MCF 10A (cell line): ENCODE measurements around the gene G6PC1. TPM values are rescaled to one million over a fixed set of nuclear protein-coding genes. Genes with fewer than 3 reads are reported as not detected.
"Not testable (repeated sequence)": the region's sequence is repeated elsewhere in the genome, so short reads cannot be mapped to it uniquely, and the experiment has no call there.

Source experiments
- BruUV-seq: library from RNA; stranded (reverse); fragments of 400-500 nt; replicated peaks from 2 replicates; lab custom pipeline; 2021; lab: Mats Ljungman, UMichigan
- CTCF ChIA-PET: fragments of 300-600 bp; sonication (Branson Sonifier 250); formaldehyde crosslinking; extraction: SDS; loops from one replicate; lab custom pipeline; 2021; ENCODE audit warnings: antibody characterized with exemption, inconsistent platforms; lab: Yijun Ruan, JAX
- POLR2A ChIA-PET: fragments of 300-600, 350-650 bp; sonication (Branson Sonifier 250); formaldehyde crosslinking; extraction: SDS; loops from one replicate; lab custom pipeline; 2020; ENCODE audit warnings: antibody characterized with exemption, inconsistent platforms; lab: Yijun Ruan, JAX
- DNase-seq: peaks from one replicate; pipeline ENCODE4 v3.0.0-alpha.2; 2018; ENCODE audit not compliant: unreplicated experiment
- H3K27ac Mint-ChIP-seq: one replicate; pipeline ENCODE4 v1.8.0; 2022; ENCODE audit warnings: mild to moderate bottlenecking, low read depth, mixed read lengths; ENCODE audit not compliant: unreplicated experiment
- H3K27me3 Mint-ChIP-seq: one replicate; pipeline ENCODE4 v1.8.0; 2022; ENCODE audit warnings: mixed read lengths; ENCODE audit not compliant: insufficient read depth, unreplicated experiment
- H3K36me3 Mint-ChIP-seq: one replicate; pipeline ENCODE4 v1.8.0; 2022; ENCODE audit warnings: mild to moderate bottlenecking, moderate library complexity, mixed read lengths; ENCODE audit not compliant: insufficient read depth, unreplicated experiment
- H3K4me1 Mint-ChIP-seq: one replicate; pipeline ENCODE4 v1.8.0; 2022; ENCODE audit warnings: mixed read lengths; ENCODE audit not compliant: insufficient read depth, unreplicated experiment
- H3K4me3 Mint-ChIP-seq: one replicate; pipeline ENCODE4 v1.8.0; 2022; ENCODE audit warnings: mild to moderate bottlenecking, moderate library complexity, mixed read lengths; ENCODE audit not compliant: unreplicated experiment
- H3K9me3 Mint-ChIP-seq: one replicate; pipeline ENCODE4 v1.8.0; 2022; ENCODE audit warnings: mixed read lengths; ENCODE audit not compliant: unreplicated experiment
- intact Hi-C: fragments of 100-400 bp; cut with micrococcal nuclease; formaldehyde crosslinking; loops from 2 replicates; pipeline ENCODE4 v1.14.1; 2022
- total RNA-seq: library from RNA; stranded (reverse); gene quantifications from 2 replicates; pipeline ENCODE4 v1.2.3, GENCODE V29; 2022
- TF ChIP-seq, protein P1 (sequence below): fragments of 200-600 bp; IDR thresholded peaks from one replicate; pipeline ENCODE4 v1.8.0; 2022; ENCODE audit warnings: antibody characterized with exemption, mild to moderate bottlenecking; ENCODE audit not compliant: unreplicated experiment

G6PC1 gene
- total RNA-seq, 1 experiment from 2014 or later, result not detected

GRCh38 chr17:42880776-42881310, 19.8 kb upstream of the G6PC1 start:
- CTCF ChIA-PET, result interaction anchor here (0.8 kb wide), 1 partner anchor 18 kb away, joined by 3 read pairs; no protein-coding TSS in a partner anchor
- Mint-ChIP-seq H3K4me3 (no peak overlapping the region), H3K9me3 (no peaks in the 10 kb centered on the region), H3K27me3 (peaks cover 28% of the 10 kb centered on the region), H3K36me3 (peaks cover 6% of the 10 kb centered on the region), H3K27ac (no peak overlapping the region), H3K4me1 (no peaks in the 10 kb centered on the region)
- TF ChIP-seq, protein P1, sequence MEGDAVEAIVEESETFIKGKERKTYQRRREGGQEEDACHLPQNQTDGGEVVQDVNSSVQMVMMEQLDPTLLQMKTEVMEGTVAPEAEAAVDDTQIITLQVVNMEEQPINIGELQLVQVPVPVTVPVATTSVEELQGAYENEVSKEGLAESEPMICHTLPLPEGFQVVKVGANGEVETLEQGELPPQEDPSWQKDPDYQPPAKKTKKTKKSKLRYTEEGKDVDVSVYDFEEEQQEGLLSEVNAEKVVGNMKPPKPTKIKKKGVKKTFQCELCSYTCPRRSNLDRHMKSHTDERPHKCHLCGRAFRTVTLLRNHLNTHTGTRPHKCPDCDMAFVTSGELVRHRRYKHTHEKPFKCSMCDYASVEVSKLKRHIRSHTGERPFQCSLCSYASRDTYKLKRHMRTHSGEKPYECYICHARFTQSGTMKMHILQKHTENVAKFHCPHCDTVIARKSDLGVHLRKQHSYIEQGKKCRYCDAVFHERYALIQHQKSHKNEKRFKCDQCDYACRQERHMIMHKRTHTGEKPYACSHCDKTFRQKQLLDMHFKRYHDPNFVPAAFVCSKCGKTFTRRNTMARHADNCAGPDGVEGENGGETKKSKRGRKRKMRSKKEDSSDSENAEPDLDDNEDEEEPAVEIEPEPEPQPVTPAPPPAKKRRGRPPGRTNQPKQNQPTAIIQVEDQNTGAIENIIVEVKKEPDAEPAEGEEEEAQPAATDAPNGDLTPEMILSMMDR, result no peak
- intact Hi-C loops, result no loop called here
- POLR2A ChIA-PET, result no interaction called here
- no TSS peak for BruUV-seq
- DNase-seq, result no peak

- H3K36me3 Mint-ChIP-seq, BruUV-seq, H3K9me3 Mint-ChIP-seq, H3K27ac Mint-ChIP-seq, intact Hi-C loops, POLR2A ChIA-PET, H3K4me3 Mint-ChIP-seq, H3K4me1 Mint-ChIP-seq, DNase-seq: not testable (repeated sequence)
- peaks cover 22% of the 10 kb centered on the region for H3K27me3 Mint-ChIP-seq
- CTCF ChIA-PET, result interaction anchor here (0.9 kb wide), 1 partner anchor 57 kb away, joined by 4 read pairs; no protein-coding TSS in a partner anchor
These were observed 18.9 kb upstream of the G6PC1 start for GRCh38 chr17:42881706-42882105.

DNA sequence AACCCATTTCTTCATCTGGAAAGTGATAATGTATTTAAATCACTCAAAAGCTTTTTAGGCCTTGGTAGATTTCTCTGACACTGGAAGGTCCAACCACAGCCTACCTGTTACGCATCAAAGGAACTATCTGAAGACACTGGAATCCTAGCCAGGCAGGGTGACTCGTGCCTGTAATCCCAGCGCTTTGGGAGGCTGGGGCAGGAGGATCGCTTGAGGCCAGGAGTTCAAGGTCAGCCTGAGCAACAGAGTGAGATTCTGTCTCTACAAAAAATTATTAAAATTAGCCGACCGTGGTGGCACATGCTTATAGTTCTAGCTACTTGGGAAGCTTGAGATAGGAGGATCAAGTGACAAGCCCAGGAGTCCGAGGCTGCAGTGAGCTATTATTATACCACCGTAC, 18.4 kb upstream of the G6PC1 start:
- CTCF ChIA-PET, result interaction anchor here (0.9 kb wide), 1 partner anchor 56 kb away, joined by 4 read pairs; no protein-coding TSS in a partner anchor
- intact Hi-C loops, result no loop called here
- H3K9me3 Mint-ChIP-seq, result no peaks in the 10 kb centered on the region
- BruUV-seq, result no TSS peak
- H3K4me3 Mint-ChIP-seq, result no peak overlapping the region
- TF ChIP-seq, protein P1, result no peak
- H3K4me1 Mint-ChIP-seq, result no peaks in the 10 kb centered on the region
- H3K36me3 Mint-ChIP-seq, result peaks cover 6% of the 10 kb centered on the region
- POLR2A ChIA-PET, result no interaction called here
- H3K27ac Mint-ChIP-seq, result no peak overlapping the region
- peaks cover 18% of the 10 kb centered on the region for H3K27me3 Mint-ChIP-seq
- DNase-seq, result no peak

DNA sequence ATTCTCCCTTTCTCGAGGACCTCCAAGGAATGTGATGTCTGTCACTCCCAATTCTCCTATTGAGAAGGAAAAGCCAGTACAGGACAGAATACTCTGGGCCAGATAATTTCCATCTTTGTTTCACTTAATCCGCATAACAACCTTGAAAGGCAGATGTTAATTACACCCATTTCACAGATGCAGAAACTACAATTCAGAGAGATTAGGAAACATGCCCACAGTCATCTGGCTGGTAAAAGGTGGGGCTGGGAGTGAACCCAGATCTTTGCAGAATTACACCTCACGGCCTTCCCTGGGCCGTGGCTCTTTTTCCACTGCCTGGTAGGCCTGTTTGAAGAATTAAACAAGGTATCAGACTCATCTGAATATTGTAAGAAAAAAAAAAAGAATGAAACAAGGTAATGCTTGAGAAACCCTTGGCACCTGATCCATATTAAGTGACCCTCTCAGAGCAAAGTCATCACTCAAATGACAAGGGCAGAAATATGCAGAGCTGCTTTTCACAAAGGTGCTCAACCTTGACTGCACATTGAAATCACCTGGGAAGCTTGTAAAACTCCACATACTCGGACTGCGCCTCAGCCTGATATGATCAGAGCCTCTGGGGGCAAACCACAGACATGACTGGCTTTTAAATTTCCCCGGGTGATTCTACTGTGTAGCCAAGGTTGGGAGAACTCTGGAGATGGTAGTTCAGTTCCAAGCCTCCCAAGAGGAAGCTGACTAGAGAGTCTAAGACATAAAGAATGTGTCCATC, 16.6 kb upstream of the G6PC1 start:
- Mint-ChIP-seq H3K27me3 (no peaks in the 10 kb centered on the region), H3K4me1 (no peaks in the 10 kb centered on the region), H3K27ac (no peak overlapping the region), H3K9me3 (no peaks in the 10 kb centered on the region), H3K36me3 (peaks cover 6% of the 10 kb centered on the region), H3K4me3 (no peak overlapping the region)
- no TSS peak for BruUV-seq
- no peak for DNase-seq
- ChIA-PET POLR2A (interaction anchor here (0.5 kb wide), 1 partner anchor 654 kb away, joined by 3 read pairs; no protein-coding TSS in a partner anchor), CTCF (no interaction called here)
- intact Hi-C loops, result no loop called here
- TF ChIP-seq, protein P1, result no peak

- CTCF ChIA-PET, result interaction anchor here (0.8 kb wide), 1 partner anchor 53 kb away, joined by 6 read pairs; no protein-coding TSS in a partner anchor
- DNase-seq, H3K27me3 Mint-ChIP-seq, H3K4me1 Mint-ChIP-seq, H3K27ac Mint-ChIP-seq, H3K36me3 Mint-ChIP-seq, BruUV-seq, intact Hi-C loops, H3K4me3 Mint-ChIP-seq, H3K9me3 Mint-ChIP-seq, POLR2A ChIA-PET: not testable (repeated sequence)
These were observed 14.8 kb upstream of the G6PC1 start for GRCh38 chr17:42885806-42886205.
